VCaP (cell line): Measurements from ENCODE around the gene ARHGAP26.

Source experiments
- H3K27ac ChIP-seq: fragments of 450-650 bp; 2 replicates; pipeline ENCODE4 v1.5.1; 2017
- TF ChIP-seq, protein P1 (sequence below): fragments of 450-650 bp; conservative IDR thresholded peaks from 2 replicates; pipeline ENCODE4 v1.5.1; 2017; ENCODE audit warnings: mild to moderate bottlenecking, moderate library complexity

ARHGAP26 gene

GRCh38 chr5:142726188-142726731, 43.9 kb upstream of the ARHGAP26 start:
- H3K27ac ChIP-seq = no peak overlapping the region

DNA sequence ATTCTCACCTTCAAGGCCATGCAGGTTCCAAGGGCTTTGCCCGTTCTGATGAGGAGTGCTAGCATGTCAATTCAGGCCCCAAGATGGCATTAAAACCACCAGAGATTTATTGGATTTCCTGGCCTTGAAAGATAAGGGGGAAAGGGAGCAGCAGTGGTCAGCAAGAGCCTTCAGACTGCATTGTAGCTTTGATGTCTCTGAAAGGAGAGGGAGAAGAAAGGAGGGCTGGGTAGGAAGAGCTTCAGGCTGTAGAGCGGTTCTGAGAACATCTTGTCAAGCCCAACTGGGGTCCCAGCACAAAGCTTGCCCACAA, 42.5 kb upstream of the ARHGAP26 start:
- no peak overlapping the region for H3K27ac ChIP-seq
- TF ChIP-seq, protein P1, sequence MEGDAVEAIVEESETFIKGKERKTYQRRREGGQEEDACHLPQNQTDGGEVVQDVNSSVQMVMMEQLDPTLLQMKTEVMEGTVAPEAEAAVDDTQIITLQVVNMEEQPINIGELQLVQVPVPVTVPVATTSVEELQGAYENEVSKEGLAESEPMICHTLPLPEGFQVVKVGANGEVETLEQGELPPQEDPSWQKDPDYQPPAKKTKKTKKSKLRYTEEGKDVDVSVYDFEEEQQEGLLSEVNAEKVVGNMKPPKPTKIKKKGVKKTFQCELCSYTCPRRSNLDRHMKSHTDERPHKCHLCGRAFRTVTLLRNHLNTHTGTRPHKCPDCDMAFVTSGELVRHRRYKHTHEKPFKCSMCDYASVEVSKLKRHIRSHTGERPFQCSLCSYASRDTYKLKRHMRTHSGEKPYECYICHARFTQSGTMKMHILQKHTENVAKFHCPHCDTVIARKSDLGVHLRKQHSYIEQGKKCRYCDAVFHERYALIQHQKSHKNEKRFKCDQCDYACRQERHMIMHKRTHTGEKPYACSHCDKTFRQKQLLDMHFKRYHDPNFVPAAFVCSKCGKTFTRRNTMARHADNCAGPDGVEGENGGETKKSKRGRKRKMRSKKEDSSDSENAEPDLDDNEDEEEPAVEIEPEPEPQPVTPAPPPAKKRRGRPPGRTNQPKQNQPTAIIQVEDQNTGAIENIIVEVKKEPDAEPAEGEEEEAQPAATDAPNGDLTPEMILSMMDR = no peak

More at GRCh38 chr5:142726188-142726731, 43.9 kb upstream of the ARHGAP26 start:
- TF ChIP-seq, protein P1 = no peak

GRCh38 chr5:142735323-142736246, 34.6 kb upstream of the ARHGAP26 start:
- TF ChIP-seq, protein P1 = no peak
- H3K27ac ChIP-seq = no peak overlapping the region

GRCh38 chr5:142736247-142736632, 33.9 kb upstream of the ARHGAP26 start:
- TF ChIP-seq, protein P1 = no peak
- H3K27ac ChIP-seq = no peak overlapping the region

GRCh38 chr5:142737179-142737578, 33.0 kb upstream of the ARHGAP26 start:
- TF ChIP-seq, protein P1 = no peak
- H3K27ac ChIP-seq = no peak overlapping the region

- H3K27ac ChIP-seq = peak overlapping the region; percentile 63
- TF ChIP-seq, protein P1 = no peak
Observed at GRCh38 chr5:142740474-142741242, 29.5 kb upstream of the ARHGAP26 start.
